PFSK-1 (cell line): ENCODE measurements around the gene MGAT3.

Source experiments
- FOXP2 ChIP-seq: optimal IDR thresholded peaks from 2 replicates; pipeline ENCODE3; 2011; ENCODE audit warnings: borderline replicate concordance, control low read depth, inconsistent platforms; ENCODE audit not compliant: insufficient read depth; ENCODE audit errors: extremely low read length, extremely low read depth
- POLR2AphosphoS5 ChIP-seq: IDR thresholded peaks from 2 replicates; pipeline ENCODE4 v1.6.1; 2012; ENCODE audit warnings: low read depth, mild to moderate bottlenecking, control low read depth, low read length, moderate library complexity
- REST ChIP-seq, 2 experiments: IDR thresholded peaks; 2 replicates each; pipeline versions ENCODE4 v1.6.1 to v1.8.0; 2011 to 2012; ENCODE audit warnings: low read depth in 2 of 2, low read length in 2 of 2, control low read depth in 1 of 2, inconsistent platforms in 1 of 2, mild to moderate bottlenecking in 1 of 2, moderate library complexity in 1 of 2; ENCODE audit not compliant: insufficient read depth in 1 of 2
- SIN3A ChIP-seq: IDR thresholded peaks from 2 replicates; pipeline ENCODE4 v1.6.1; 2012; ENCODE audit warnings: mild to moderate bottlenecking, low read length, moderate library complexity, borderline replicate concordance; ENCODE audit not compliant: insufficient read depth
- TAF1 ChIP-seq: IDR thresholded peaks from 2 replicates; pipeline ENCODE4 v1.6.1; 2012; ENCODE audit warnings: low read length, control low read depth, borderline replicate concordance; ENCODE audit not compliant: insufficient read depth

The MGAT3 gene

GRCh38 chr22:39522567-39523300 lies 65.9 kb downstream of the MGAT3 start:
- TF ChIP-seq TAF1: no peak
- TF ChIP-seq POLR2AphosphoS5: peak; percentile 86

- TF ChIP-seq TAF1 (no peak; the same call in 1 of the 2 replicates), REST (IDR thresholded peaks at IDR 0.05; ENCODE audit: insufficient read depth in 1 of 2, low read depth in 2 of 2, low read length in 2 of 2) (no peak), FOXP2 (no peak), POLR2AphosphoS5 (peak; percentile 40)
These were observed 67.4 kb downstream of the MGAT3 start for GRCh38 chr22:39524089-39524752.

GRCh38 chr22:39524753-39525657 lies 68.2 kb downstream of the MGAT3 start:
- no peak for TF ChIP-seq TAF1
- TF ChIP-seq POLR2AphosphoS5: peak; percentile 30; the same call in 1 of the 2 replicates

GRCh38 chr22:39525658-39525975 lies 68.8 kb downstream of the MGAT3 start:
- no peak for TF ChIP-seq SIN3A
- TF ChIP-seq REST (IDR thresholded peaks at IDR 0.05; ENCODE audit: insufficient read depth in 1 of 2, low read depth in 2 of 2, low read length in 2 of 2): no peak
- TF ChIP-seq TAF1: no peak
- no peak for TF ChIP-seq FOXP2
- TF ChIP-seq POLR2AphosphoS5: no peak

- TF ChIP-seq SIN3A (no peak), POLR2AphosphoS5 (peak; percentile 19; the same call in 1 of the 2 replicates)
These were observed 69.9 kb downstream of the MGAT3 start for GRCh38 chr22:39526736-39527171.

GRCh38 chr22:39527481-39527961 lies 70.7 kb downstream of the MGAT3 start:
- TF ChIP-seq FOXP2: no peak
- TF ChIP-seq TAF1: no peak
- TF ChIP-seq SIN3A: no peak
- TF ChIP-seq REST (IDR thresholded peaks at IDR 0.05; ENCODE audit: insufficient read depth in 1 of 2, low read depth in 2 of 2, low read length in 2 of 2): no peak
- no peak for TF ChIP-seq POLR2AphosphoS5
